ENCODE measurements around the gene GRB10.

- TF ChIP-seq POLR2A (IDR thresholded peaks at IDR 0.05; ENCODE audit: low read length) (no peak), RAD21 (conservative IDR thresholded peaks at IDR 0.05 in 1 of 2, IDR thresholded peaks at IDR 0.05 in 1 of 2) (no peak), CTCF (IDR thresholded peaks at IDR 0.05) (no peak), USF2 (IDR thresholded peaks at IDR 0.05) (no peak), MAX (IDR thresholded peaks at IDR 0.05) (no peak), KDM5A (IDR thresholded peaks at IDR 0.05) (no peak), JUNB (IDR thresholded peaks at IDR 0.05) (no peak), RCOR1 (IDR thresholded peaks at IDR 0.05; ENCODE audit: low read depth, low read length) (no peak), RFX5 (IDR thresholded peaks at IDR 0.05) (no peak), MYC (IDR thresholded peaks at IDR 0.05; ENCODE audit: borderline replicate concordance, low read length) (no peak), ZFP36 (IDR thresholded peaks at IDR 0.05; ENCODE audit: borderline replicate concordance, partially characterized antibody) (no peak), EP300 (IDR thresholded peaks at IDR 0.05) (no peak), JUN (IDR thresholded peaks at IDR 0.05) (no peak)
These were observed 79.0 kb downstream of the GRB10 start for GRCh38 chr7:50703654-50704053.

Measured in A549 (cell line).